ENCODE data around the gene TRAF3IP1. TPM values are rescaled to one million over a fixed set of nuclear protein-coding genes. Genes with fewer than 3 reads are reported as not detected.
"Not testable (repeated sequence)": the region's sequence is repeated elsewhere in the genome, so short reads cannot be mapped to it uniquely, and the experiment has no call there.

Gene TRAF3IP1
- total RNA-seq, 1 experiment from 2014 or later = 3.8 TPM

DNA sequence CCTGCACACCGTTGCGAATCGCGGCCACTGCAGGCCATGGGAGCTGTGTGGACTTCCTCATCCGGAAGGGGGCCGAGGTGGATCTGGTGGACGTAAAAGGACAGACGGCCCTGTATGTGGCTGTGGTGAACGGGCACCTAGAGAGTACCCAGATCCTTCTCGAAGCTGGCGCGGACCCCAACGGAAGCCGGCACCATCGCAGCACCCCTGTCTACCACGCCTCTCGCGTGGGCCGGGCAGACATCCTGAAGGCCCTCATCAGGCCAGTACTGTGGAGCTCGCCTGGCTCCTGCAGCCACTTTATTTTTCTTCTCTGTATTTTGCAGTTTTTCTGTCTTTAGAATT, 115.4 kb downstream of the TRAF3IP1 start:
- Histone ChIP-seq H3K36me3 (peaks cover 83% of the 10 kb centered on the region), H3K27me3 (no peaks in the 10 kb centered on the region), H3K9me3 (peaks cover 5% of the 10 kb centered on the region), H3K4me3 (no peak overlapping the region)
- DNase-seq = no peak

- H3K36me3 ChIP-seq = peaks cover 70% of the 10 kb centered on the region
- no peaks in the 10 kb centered on the region for H3K27me3 ChIP-seq
- no peak overlapping the region for H3K4me3 ChIP-seq
- DNase-seq = peak; percentile 23
- no peaks in the 10 kb centered on the region for H3K9me3 ChIP-seq
These were observed 118.8 kb downstream of the TRAF3IP1 start for GRCh38 chr2:238438856-238439849.

GRCh38 chr2:238439917-238440316, 119.6 kb downstream of the TRAF3IP1 start:
- Histone ChIP-seq H3K27me3 (no peaks in the 10 kb centered on the region), H3K36me3 (peaks cover 70% of the 10 kb centered on the region), H3K9me3 (no peaks in the 10 kb centered on the region), H3K4me3 (no peak overlapping the region)
- DNase-seq = no peak

- no peak overlapping the region for H3K4me3 ChIP-seq
- no peaks in the 10 kb centered on the region for H3K9me3 ChIP-seq
- DNase-seq = no peak
- H3K27me3 ChIP-seq = no peaks in the 10 kb centered on the region
- peaks cover 70% of the 10 kb centered on the region for H3K36me3 ChIP-seq
These were observed 120.0 kb downstream of the TRAF3IP1 start for GRCh38 chr2:238440331-238440730.

DNA sequence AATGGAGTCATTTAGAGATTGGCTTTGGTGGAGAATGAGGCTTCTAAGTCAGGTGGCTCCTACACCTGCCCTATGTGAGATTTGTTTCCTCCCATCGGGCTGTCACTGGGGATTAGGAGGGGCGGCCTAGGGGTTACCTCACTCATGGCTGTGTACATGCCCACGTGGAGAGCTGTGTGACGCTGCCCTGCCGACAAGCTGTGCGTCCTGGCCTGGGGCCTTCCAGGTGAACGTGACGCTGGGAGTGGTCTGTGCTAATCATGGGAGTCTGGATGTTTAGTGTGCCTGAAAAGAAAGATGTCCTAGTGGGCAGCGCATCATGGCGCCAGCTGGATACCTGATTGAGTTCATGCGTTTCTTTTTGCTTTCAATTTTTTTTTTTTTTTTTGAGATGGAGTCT, 120.4 kb downstream of the TRAF3IP1 start:
- no peaks in the 10 kb centered on the region for H3K27me3 ChIP-seq
- H3K9me3 ChIP-seq = no peaks in the 10 kb centered on the region
- no peak overlapping the region for H3K4me3 ChIP-seq
- no peak for DNase-seq
- H3K36me3 ChIP-seq = peaks cover 70% of the 10 kb centered on the region

DNA sequence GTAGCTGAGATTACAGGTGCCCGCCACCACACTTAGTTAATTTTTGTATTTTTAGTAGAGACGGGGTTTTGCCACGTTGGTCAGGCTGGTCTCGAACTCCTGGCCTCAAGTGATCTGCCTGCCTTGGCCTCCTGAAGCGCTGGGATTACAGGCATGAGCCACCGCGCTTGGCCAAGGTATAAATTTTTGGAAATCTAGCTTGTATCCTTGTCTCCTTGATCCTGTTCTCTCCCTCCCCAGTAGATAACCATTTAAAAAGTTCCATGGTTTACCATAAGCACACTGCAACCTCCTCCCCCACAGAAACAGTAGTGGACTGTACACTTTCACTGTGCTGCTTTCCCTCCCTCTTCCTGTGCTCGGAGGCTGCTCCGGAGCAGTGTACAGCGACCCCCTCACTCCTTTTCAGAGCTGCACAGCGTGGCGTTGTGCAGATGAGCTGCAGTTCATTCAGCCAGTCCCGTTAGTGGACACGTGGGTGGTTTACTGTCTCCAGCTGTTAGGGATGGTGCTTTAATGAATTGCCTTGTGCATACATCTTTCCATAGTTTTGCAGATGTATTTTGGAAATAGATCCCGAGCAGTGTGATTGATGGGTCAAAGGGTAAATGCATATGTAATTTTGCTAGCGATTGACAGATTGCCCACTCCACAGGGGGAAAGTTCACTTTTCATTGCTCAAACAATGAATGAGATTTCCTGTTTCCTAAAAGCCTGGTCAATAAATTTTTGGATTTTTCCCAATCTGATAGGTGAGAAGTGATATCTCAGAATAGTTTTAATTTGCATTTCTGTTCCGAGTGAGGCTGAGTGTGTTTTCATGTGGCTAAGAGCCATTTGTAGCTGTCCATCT, 121.2 kb downstream of the TRAF3IP1 start:
- H3K36me3 ChIP-seq = peaks cover 68% of the 10 kb centered on the region
- no peak for DNase-seq
- no peaks in the 10 kb centered on the region for H3K27me3 ChIP-seq
- H3K4me3 ChIP-seq = no peak overlapping the region
- no peaks in the 10 kb centered on the region for H3K9me3 ChIP-seq

DNA sequence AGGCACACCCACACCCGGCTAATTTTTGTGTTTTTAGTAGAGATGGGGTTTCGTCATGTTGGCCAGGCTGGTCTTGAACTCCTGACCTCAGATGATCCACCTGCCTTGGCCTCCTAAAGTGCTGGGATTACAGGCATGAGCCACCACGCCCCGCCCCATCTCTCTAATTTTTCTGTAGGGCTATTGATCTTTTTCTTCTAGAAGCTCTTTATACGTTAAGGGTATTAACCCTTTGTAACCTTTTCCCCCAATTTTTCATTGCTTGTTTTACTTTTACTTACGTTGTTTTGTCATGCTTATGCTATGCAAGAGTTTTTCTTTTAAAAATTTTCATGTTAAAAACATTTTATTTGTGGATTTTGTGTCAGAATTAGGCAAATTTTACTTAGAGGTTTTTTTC, 121.9 kb downstream of the TRAF3IP1 start:
- H3K4me3 ChIP-seq, DNase-seq, H3K27me3 ChIP-seq, H3K9me3 ChIP-seq: not testable (repeated sequence)
- H3K36me3 ChIP-seq = peaks cover 68% of the 10 kb centered on the region

DNA sequence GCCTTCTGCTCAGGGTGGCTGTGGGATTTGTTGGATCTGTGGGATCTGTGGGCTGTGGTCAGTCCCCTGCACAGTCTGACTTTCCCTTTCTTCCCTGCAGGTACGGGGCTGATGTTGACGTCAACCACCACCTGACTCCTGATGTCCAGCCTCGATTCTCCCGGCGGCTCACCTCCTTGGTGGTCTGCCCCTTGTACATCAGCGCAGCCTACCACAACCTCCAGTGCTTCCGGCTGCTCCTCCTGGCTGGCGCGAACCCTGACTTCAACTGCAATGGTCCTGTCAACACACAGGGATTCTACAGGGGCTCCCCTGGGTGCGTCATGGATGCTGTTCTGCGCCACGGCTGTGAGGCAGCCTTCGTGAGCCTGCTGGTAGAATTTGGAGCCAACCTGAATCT, 123.9 kb downstream of the TRAF3IP1 start:
- Histone ChIP-seq H3K9me3 (no peaks in the 10 kb centered on the region), H3K4me3 (no peak overlapping the region), H3K27me3 (no peaks in the 10 kb centered on the region), H3K36me3 (peaks cover 68% of the 10 kb centered on the region)
- no peak for DNase-seq

DNA sequence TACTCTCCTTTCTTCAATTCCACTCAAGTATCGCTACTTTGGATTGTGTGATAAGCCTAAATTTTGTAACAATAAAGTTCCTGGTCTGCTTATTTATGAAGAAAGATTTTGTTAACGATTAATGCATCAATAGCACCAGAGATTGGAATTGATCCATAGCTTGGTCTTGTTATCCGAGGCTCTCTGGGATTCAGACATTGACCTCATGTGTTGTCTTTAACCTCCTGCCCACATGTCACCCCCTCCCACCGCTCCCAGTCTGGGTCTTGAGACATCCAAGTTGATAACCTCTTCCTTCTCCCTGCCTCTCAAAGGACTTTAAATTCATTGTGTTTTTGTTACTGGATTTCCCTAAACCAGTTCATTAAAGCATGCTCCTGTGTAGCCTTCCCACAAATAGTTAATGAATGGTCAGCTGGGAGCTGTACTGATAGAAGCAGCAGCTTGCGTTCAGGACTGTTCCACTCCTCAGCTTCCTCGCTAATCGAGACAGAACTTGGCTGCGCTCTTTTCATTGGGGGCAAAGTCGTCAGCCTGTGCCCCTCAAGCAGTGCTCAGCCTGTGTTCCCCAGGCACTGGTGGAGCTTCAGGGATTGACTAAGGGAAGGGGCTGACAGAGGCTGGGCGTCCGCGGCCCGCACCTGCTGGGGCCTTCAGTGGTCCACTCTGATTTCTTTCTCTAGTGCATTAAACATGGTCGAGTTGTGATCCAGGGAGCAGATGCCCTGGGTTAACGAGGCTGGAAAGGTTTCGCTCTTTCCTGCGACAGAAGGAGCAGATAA, 125.3 kb downstream of the TRAF3IP1 start:
- no peak for DNase-seq
- no peaks in the 10 kb centered on the region for H3K27me3 ChIP-seq
- H3K4me3 ChIP-seq = no peak overlapping the region
- H3K9me3 ChIP-seq = no peaks in the 10 kb centered on the region
- H3K36me3 ChIP-seq = peaks cover 59% of the 10 kb centered on the region

DNA sequence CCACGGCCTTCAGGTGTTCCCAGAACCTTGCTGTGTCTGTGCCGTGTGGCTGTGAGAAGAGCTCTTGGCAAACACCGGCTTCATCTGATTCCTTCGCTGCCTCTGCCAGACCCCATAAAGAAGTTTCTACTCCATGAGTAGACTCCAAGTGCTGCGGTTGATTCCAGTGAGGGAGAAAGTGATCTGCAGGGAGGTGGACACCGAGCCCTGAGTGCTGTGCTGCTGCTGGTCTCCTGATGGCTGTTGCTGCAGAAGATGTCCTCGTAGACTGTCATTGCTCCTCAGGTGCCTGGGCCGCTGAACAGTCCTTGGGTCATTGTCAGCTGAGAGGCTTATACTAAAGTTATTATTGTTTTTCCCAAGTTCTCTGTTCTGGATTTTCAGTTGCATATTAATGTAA, 126.1 kb downstream of the TRAF3IP1 start:
- Histone ChIP-seq H3K27me3 (no peaks in the 10 kb centered on the region), H3K9me3 (no peaks in the 10 kb centered on the region), H3K36me3 (peaks cover 55% of the 10 kb centered on the region), H3K4me3 (no peak overlapping the region)
- DNase-seq = no peak

GRCh38 chr2:238448031-238448955, 128.0 kb downstream of the TRAF3IP1 start:
- Histone ChIP-seq H3K27me3 (no peaks in the 10 kb centered on the region), H3K9me3 (no peaks in the 10 kb centered on the region), H3K36me3 (peaks cover 63% of the 10 kb centered on the region), H3K4me3 (no peak overlapping the region)
- no peak for DNase-seq

DNA sequence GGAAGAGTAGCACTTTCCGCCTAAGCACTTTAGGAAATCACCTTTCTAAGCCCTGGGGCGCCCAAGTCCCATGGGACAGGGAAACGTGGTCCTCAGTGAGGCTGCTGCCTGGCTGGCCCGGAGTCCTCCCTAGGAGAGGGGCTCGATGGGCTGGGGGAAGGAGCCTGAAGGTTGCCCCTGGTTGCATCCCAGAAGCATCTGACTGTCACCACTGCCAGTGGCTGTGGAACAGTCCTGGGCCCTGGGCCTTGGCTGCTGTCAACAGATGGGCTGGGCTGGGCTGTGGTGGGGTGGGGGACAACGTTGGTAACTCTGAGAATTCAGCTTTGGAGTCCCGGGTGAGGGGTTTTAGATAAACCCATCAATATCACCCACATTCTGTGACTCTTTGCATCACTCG, 128.9 kb downstream of the TRAF3IP1 start:
- Histone ChIP-seq H3K9me3 (no peaks in the 10 kb centered on the region), H3K27me3 (no peaks in the 10 kb centered on the region), H3K4me3 (no peak overlapping the region), H3K36me3 (peaks cover 58% of the 10 kb centered on the region)
- DNase-seq = no peak

GRCh38 chr2:238449909-238450417, 129.6 kb downstream of the TRAF3IP1 start:
- no peak for DNase-seq
- Histone ChIP-seq H3K9me3 (no peaks in the 10 kb centered on the region), H3K4me3 (no peak overlapping the region), H3K36me3 (peaks cover 53% of the 10 kb centered on the region), H3K27me3 (no peaks in the 10 kb centered on the region)

GRCh38 chr2:238450440-238450861, 130.1 kb downstream of the TRAF3IP1 start:
- DNase-seq = no peak
- no peaks in the 10 kb centered on the region for H3K9me3 ChIP-seq
- H3K4me3 ChIP-seq = no peak overlapping the region
- H3K36me3 ChIP-seq = peaks cover 48% of the 10 kb centered on the region
- no peaks in the 10 kb centered on the region for H3K27me3 ChIP-seq

All from MG63 (cell line).